SU-DHL-6 (cell line): ENCODE results near the gene LCN10.

Source experiments
- EZH2phosphoT487 ChIP-seq: fragments of 200-600 bp; sonication (generic), shearing (Covaris generic); conservative IDR thresholded peaks from 2 replicates; pipeline ENCODE4 v1.6.1; 2018; ENCODE audit warnings: mild to moderate bottlenecking, antibody characterized with exemption, low read length, moderate library complexity, mixed read lengths
- TF ChIP-seq, protein P1 (sequence below): fragments of 200-600 bp; sonication (generic); IDR thresholded peaks from one replicate; pipeline ENCODE4 v1.5.1; 2017; ENCODE audit warnings: antibody characterized with exemption, mild to moderate bottlenecking, low read length, moderate library complexity; ENCODE audit not compliant: insufficient read depth, poor library complexity, severe bottlenecking

GRCh38 chr9:136718345-136719194, 24.2 kb downstream of the LCN10 start:
- TF ChIP-seq, protein P1, sequence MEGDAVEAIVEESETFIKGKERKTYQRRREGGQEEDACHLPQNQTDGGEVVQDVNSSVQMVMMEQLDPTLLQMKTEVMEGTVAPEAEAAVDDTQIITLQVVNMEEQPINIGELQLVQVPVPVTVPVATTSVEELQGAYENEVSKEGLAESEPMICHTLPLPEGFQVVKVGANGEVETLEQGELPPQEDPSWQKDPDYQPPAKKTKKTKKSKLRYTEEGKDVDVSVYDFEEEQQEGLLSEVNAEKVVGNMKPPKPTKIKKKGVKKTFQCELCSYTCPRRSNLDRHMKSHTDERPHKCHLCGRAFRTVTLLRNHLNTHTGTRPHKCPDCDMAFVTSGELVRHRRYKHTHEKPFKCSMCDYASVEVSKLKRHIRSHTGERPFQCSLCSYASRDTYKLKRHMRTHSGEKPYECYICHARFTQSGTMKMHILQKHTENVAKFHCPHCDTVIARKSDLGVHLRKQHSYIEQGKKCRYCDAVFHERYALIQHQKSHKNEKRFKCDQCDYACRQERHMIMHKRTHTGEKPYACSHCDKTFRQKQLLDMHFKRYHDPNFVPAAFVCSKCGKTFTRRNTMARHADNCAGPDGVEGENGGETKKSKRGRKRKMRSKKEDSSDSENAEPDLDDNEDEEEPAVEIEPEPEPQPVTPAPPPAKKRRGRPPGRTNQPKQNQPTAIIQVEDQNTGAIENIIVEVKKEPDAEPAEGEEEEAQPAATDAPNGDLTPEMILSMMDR: no peak
- TF ChIP-seq EZH2phosphoT487: no peak
